ENCODE measurements around the gene KLHL12. TPM values are rescaled to one million over a fixed set of nuclear protein-coding genes. Genes with fewer than 3 reads are reported as not detected.

KLHL12 gene
- total RNA-seq, 2 donors from 2014 or later, result 31.6 to 34.1 TPM

- ATAC-seq (replicated peaks), result no peak
- Mint-ChIP-seq H3K9me3 (no peaks in the 10 kb centered on the region), H3K27ac (peak overlapping the region; percentile 84), H3K36me3 (ENCODE audit: low read depth) (peaks cover 41% of the 10 kb centered on the region), H3K4me1 (peaks cover 9% of the 10 kb centered on the region), H3K4me3 (peak overlapping the region; percentile 93), H3K27me3 (no peaks in the 10 kb centered on the region)
Measured at GRCh38 chr1:202888221-202888530, 38.9 kb downstream of the KLHL12 start.

GRCh38 chr1:202880961-202881460 lies 46.0 kb downstream of the KLHL12 start:
- ATAC-seq (replicated peaks), result no peak
- H3K4me3 Mint-ChIP-seq, result no peak overlapping the region
- H3K27ac Mint-ChIP-seq, result peak overlapping the region; percentile 0
- peaks cover 53% of the 10 kb centered on the region for H3K36me3 Mint-ChIP-seq (ENCODE audit: low read depth)
- H3K27me3 Mint-ChIP-seq, result no peaks in the 10 kb centered on the region
- H3K9me3 Mint-ChIP-seq, result no peaks in the 10 kb centered on the region
- H3K4me1 Mint-ChIP-seq, result no peaks in the 10 kb centered on the region

DNA sequence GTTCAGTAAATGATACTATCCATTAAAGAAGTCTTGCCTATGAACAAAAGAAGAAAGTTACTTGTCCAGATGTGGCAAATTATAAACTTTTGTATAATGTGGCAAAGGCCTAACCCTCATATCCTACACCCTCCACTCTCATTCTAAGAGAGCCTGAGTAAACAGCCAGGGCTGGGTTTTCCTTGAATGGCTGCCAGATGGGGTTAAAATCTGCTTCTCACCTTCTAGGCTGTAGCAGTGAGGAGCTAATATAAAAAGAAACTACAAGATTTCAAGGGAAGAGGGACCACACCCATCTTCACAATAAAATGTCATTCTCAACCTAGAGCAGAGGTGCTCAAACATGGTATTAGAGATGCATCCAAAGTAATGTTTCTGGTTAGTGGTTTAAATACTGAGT lies 47.0 kb downstream of the KLHL12 start:
- Mint-ChIP-seq H3K27ac (peak overlapping the region; percentile 0), H3K9me3 (no peaks in the 10 kb centered on the region)

DNA sequence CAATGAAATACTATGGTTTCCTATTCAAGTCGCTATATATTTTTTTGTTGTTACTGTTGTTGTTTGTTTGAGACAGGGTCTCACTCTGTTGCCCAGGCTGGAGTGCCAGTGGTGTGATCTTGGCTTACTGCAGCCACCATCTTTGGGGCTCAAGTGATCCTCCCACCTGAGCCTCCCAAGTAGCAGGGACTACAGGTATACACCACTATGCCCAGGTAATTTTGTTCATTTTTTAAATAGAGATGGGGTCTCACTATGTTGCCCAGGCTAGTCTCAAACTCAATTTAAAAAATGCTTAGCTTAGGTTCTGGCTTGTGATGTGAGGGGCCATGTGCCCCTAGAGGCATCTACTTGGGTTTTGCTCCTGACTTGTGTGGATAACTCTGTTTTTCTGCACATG lies 47.9 kb downstream of the KLHL12 start:
- Mint-ChIP-seq H3K4me1 (no peaks in the 10 kb centered on the region), H3K27me3 (no peaks in the 10 kb centered on the region), H3K36me3 (ENCODE audit: low read depth) (peaks cover 53% of the 10 kb centered on the region), H3K9me3 (no peaks in the 10 kb centered on the region), H3K4me3 (no peak overlapping the region), H3K27ac (no peak overlapping the region)
- no peak for ATAC-seq (replicated peaks)

More for the DNA sequence above, 47.0 kb downstream of the KLHL12 start:
- no peaks in the 10 kb centered on the region for H3K4me1 Mint-ChIP-seq
- H3K36me3 Mint-ChIP-seq (ENCODE audit: low read depth), result peaks cover 53% of the 10 kb centered on the region
- ATAC-seq (replicated peaks), result no peak
- no peaks in the 10 kb centered on the region for H3K27me3 Mint-ChIP-seq
- no peak overlapping the region for H3K4me3 Mint-ChIP-seq

GRCh38 chr1:202873026-202873425 lies 54.0 kb downstream of the KLHL12 start:
- Mint-ChIP-seq H3K27me3 (no peaks in the 10 kb centered on the region), H3K4me1 (no peaks in the 10 kb centered on the region), H3K4me3 (no peak overlapping the region), H3K9me3 (no peaks in the 10 kb centered on the region), H3K27ac (no peak overlapping the region), H3K36me3 (ENCODE audit: low read depth) (peaks cover 1% of the 10 kb centered on the region)
- ATAC-seq (replicated peaks), result no peak

- Mint-ChIP-seq H3K4me1 (no peaks in the 10 kb centered on the region), H3K27ac (no peak overlapping the region), H3K27me3 (peaks cover 1% of the 10 kb centered on the region), H3K36me3 (ENCODE audit: low read depth) (no peaks in the 10 kb centered on the region), H3K4me3 (no peak overlapping the region), H3K9me3 (no peaks in the 10 kb centered on the region)
- ATAC-seq (replicated peaks), result no peak
Measured at GRCh38 chr1:202871367-202871766, 55.7 kb downstream of the KLHL12 start.

DNA sequence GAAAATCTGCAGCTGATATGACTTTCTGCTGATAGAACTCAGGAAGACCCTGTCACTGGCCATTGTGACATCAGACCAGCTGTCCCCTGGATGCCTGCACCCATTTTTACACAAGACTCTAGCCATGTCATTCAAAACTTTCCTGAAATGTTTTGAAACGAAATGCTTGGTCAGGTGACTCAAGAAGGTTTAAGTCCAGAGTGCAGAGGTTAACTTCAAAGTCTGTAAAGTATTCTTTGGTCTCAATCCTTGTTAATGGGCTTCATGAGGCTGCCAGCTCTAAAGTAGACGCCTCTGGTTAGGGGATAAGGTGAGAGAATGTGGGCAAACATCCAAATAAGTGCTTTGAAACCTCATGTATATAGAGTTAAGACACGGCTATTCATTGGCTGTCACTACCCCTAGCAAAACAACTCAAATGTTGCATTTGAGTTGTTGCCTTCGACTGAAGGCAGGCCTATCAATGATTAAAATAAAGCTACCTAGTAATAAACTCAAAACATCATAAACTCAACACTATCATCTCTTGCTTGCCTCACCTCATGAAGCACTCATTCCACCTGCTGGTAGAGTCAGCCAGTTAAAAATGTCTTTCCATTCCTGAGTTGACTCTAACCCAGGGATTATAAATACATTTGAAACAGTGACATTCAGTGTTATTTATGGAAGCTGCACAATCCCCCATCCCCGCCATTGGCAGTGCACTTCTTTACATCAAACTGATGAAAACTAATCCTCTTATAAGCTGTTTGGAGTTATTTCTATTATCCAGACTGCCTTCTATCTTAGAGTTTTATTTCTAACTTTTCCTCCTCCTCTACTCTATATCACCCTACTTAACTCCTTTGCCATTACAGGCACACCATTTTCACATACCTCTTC lies 64.1 kb downstream of the KLHL12 start:
- Mint-ChIP-seq H3K4me1 (no peaks in the 10 kb centered on the region), H3K27ac (no peak overlapping the region), H3K4me3 (peak overlapping the region; percentile 82), H3K27me3 (peaks cover 40% of the 10 kb centered on the region), H3K9me3 (no peaks in the 10 kb centered on the region), H3K36me3 (ENCODE audit: low read depth) (no peaks in the 10 kb centered on the region)
- ATAC-seq (replicated peaks), result no peak

GRCh38 chr1:202861420-202862132 lies 65.5 kb downstream of the KLHL12 start:
- Mint-ChIP-seq H3K9me3 (no peaks in the 10 kb centered on the region), H3K4me1 (no peaks in the 10 kb centered on the region), H3K4me3 (peak overlapping the region; percentile 82), H3K27ac (no peak overlapping the region), H3K27me3 (peaks cover 40% of the 10 kb centered on the region), H3K36me3 (ENCODE audit: low read depth) (no peaks in the 10 kb centered on the region)
- peak; percentile 90 for ATAC-seq (replicated peaks)

GRCh38 chr1:202860744-202861419 lies 66.2 kb downstream of the KLHL12 start:
- no peaks in the 10 kb centered on the region for H3K36me3 Mint-ChIP-seq (ENCODE audit: low read depth)

GRCh38 chr1:202858789-202859414 lies 68.1 kb downstream of the KLHL12 start:
- ATAC-seq (replicated peaks), result no peak
- H3K36me3 Mint-ChIP-seq (ENCODE audit: low read depth), result no peaks in the 10 kb centered on the region

More at GRCh38 chr1:202860744-202861419, 66.2 kb downstream of the KLHL12 start:
- Mint-ChIP-seq H3K4me3 (peak overlapping the region; percentile 82), H3K4me1 (no peaks in the 10 kb centered on the region), H3K9me3 (no peaks in the 10 kb centered on the region), H3K27me3 (peaks cover 34% of the 10 kb centered on the region), H3K27ac (no peak overlapping the region)
- peak; percentile 58 for ATAC-seq (replicated peaks)

GRCh38 chr1:202858331-202858730 lies 68.7 kb downstream of the KLHL12 start:
- Mint-ChIP-seq H3K27me3 (peaks cover 18% of the 10 kb centered on the region), H3K9me3 (no peaks in the 10 kb centered on the region), H3K27ac (no peak overlapping the region), H3K4me1 (no peaks in the 10 kb centered on the region), H3K4me3 (no peak overlapping the region), H3K36me3 (ENCODE audit: low read depth) (no peaks in the 10 kb centered on the region)
- ATAC-seq (replicated peaks), result no peak

More at GRCh38 chr1:202858789-202859414, 68.1 kb downstream of the KLHL12 start:
- Mint-ChIP-seq H3K9me3 (no peaks in the 10 kb centered on the region), H3K4me1 (no peaks in the 10 kb centered on the region), H3K27me3 (peaks cover 20% of the 10 kb centered on the region), H3K4me3 (no peak overlapping the region), H3K27ac (no peak overlapping the region)

DNA sequence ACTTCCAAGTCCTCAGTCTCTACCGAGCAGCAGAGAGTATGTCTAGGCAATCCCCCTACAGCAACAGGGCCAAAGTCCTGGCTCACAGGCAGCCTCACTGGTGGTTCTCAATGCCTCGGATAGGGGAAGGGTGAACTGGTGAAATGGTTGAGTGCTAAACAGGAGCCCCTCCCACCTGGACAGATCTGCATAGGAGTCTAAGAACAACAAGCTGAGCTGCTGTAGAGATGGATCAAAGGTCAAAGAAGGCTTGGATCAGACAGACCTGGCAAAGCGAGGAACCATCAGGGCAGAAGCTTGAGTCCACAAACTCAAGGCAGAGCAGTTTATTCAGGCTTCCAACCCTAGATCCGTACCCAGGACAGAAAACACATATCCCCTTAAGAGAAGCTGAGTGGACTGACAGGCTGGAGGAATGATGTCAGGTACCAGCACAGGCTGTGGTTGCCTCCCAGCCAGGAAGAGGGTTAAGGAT lies 69.9 kb downstream of the KLHL12 start:
- ATAC-seq (replicated peaks), result no peak
- Mint-ChIP-seq H3K27me3 (peaks cover 14% of the 10 kb centered on the region), H3K4me1 (no peaks in the 10 kb centered on the region), H3K9me3 (no peaks in the 10 kb centered on the region), H3K36me3 (ENCODE audit: low read depth) (no peaks in the 10 kb centered on the region), H3K27ac (no peak overlapping the region), H3K4me3 (no peak overlapping the region)

- Mint-ChIP-seq H3K27ac (no peak overlapping the region), H3K4me3 (no peak overlapping the region), H3K9me3 (no peaks in the 10 kb centered on the region), H3K4me1 (no peaks in the 10 kb centered on the region), H3K36me3 (ENCODE audit: low read depth) (no peaks in the 10 kb centered on the region), H3K27me3 (peaks cover 4% of the 10 kb centered on the region)
- ATAC-seq (replicated peaks), result no peak
Measured at GRCh38 chr1:202856014-202856413, 71.0 kb downstream of the KLHL12 start.

DNA sequence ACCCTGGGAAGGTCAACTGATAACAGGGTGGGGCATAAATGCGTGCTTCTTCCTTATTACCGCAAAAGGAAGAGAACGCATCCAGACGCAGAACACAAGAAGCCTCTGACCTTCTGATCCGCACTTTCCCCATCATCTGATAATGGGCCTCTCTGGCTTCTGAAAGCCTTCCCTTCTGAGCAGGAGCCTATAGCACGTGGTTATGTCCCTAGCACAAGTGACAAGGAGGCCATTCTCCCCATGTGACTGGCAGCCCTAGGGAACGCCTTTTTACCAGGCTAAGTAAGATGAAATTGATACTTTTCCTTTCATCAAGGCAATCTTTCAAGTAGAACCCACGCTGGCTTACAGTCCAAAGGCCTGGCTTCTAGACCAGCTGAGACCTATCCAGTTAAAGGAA lies 72.2 kb downstream of the KLHL12 start:
- no peak overlapping the region for H3K4me3 Mint-ChIP-seq
- no peaks in the 10 kb centered on the region for H3K9me3 Mint-ChIP-seq
- no peaks in the 10 kb centered on the region for H3K4me1 Mint-ChIP-seq
- peaks cover 2% of the 10 kb centered on the region for H3K27me3 Mint-ChIP-seq
- H3K36me3 Mint-ChIP-seq (ENCODE audit: low read depth), result no peaks in the 10 kb centered on the region
- no peak overlapping the region for H3K27ac Mint-ChIP-seq
- ATAC-seq (replicated peaks), result no peak

All from activated T-helper 17 cell treated with anti-CD3 and anti-CD28 coated beads, Interleukin-2, amount 50 U/mL, for 72 hours (primary cell).